Uterus (tissue), 4 donors: ENCODE results near the gene ZNF219. TPM values are rescaled to one million over a fixed set of nuclear protein-coding genes. Genes with fewer than 3 reads are reported as not detected.
"Not testable (repeated sequence)": the region's sequence is repeated elsewhere in the genome, so short reads cannot be mapped to it uniquely, and the experiment has no call there.

Experiments used
- DNase-seq, 2 donors: peaks; one replicate each; pipeline ENCODE4 v3.0.0-alpha.2; 2019 to 2020
- H3K27ac ChIP-seq, 2 donors: fragments of 200-600 bp; sonication (generic); 1 replicate in 1 of 2; 2 replicates in 1 of 2; pipeline ENCODE4 v1.5.1; 2016 to 2018
- H3K27me3 ChIP-seq, 2 donors: fragments of 200-600 bp; sonication (generic); one replicate each; pipeline ENCODE4 v1.5.1; 2018 to 2019; ENCODE audit warnings: control low read depth in 1 of 2
- H3K36me3 ChIP-seq, 2 donors: fragments of 200-600 bp; sonication (generic); one replicate each; pipeline ENCODE4 v1.5.1; 2019; ENCODE audit warnings: control low read depth in 1 of 2
- H3K4me1 ChIP-seq, 2 donors: fragments of 200-600 bp; sonication (generic); one replicate each; pipeline ENCODE4 v1.5.1; 2018 to 2019; ENCODE audit warnings: control low read depth in 1 of 2
- H3K4me3 ChIP-seq, 2 donors: fragments of 200-600 bp; sonication (generic); 1 replicate in 1 of 2; 2 replicates in 1 of 2; pipeline ENCODE4 v1.5.1; 2018 to 2019; ENCODE audit warnings: mild to moderate bottlenecking in 1 of 2
- H3K9me3 ChIP-seq, 2 donors: fragments of 200-600 bp; sonication (generic); one replicate each; pipeline ENCODE4 v1.5.1; 2019; ENCODE audit warnings: control low read depth in 1 of 2
- CTCF ChIP-seq, 4 experiments: fragments of 200-600 bp in 2 of 4; fragments of 450-650 bp in 2 of 4; sonication (generic) in 2 of 4; IDR thresholded peaks; one replicate each; pipeline ENCODE4 v1.5.1; 2016 to 2019; ENCODE audit warnings: antibody characterized with exemption in 4 of 4, mild to moderate bottlenecking in 2 of 4, moderate library complexity in 1 of 4
- POLR2A ChIP-seq, 2 donors: fragments of 450-650 bp; IDR thresholded peaks; one replicate each; pipeline ENCODE4 v1.6.1; 2016; ENCODE audit warnings: antibody characterized with exemption in 2 of 2, mild to moderate bottlenecking in 1 of 2, moderate library complexity in 1 of 2
- intact Hi-C: fragments of 100-400 bp; cut with DNase I; formaldehyde crosslinking; loops from one replicate; pipeline ENCODE4 v1.15.1; 2023; ENCODE audit warnings: low total_unique reads
- total RNA-seq, 4 donors: library from RNA; depleted of rRNA in 3 of 4; stranded (reverse); fragments of >200 nt in 3 of 4; gene quantifications; one replicate each; pipeline versions ENCODE4 v1.1.0 to v1.2.4, GENCODE V29; 2014 to 2023
- donor health status: DM: yes; HTN: yes; CAD: no.

Gene ZNF219
- total RNA-seq, 4 donors from 2014 or later = 7.4 to 56.8 (median 15.9) TPM

- Histone ChIP-seq H3K9me3 (no peaks in the 10 kb centered on the region), H3K27ac (no peak overlapping the region), H3K36me3 (no peaks in the 10 kb centered on the region), H3K27me3 (no peaks in the 10 kb centered on the region), H3K4me3 (no peak overlapping the region), H3K4me1 (no peaks in the 10 kb centered on the region)
- DNase-seq = no peak
- TF ChIP-seq POLR2A (IDR thresholded peaks at IDR 0.05) = no peak
- TF ChIP-seq CTCF (IDR thresholded peaks at IDR 0.05) = no peak
- intact Hi-C loops = no loop called here
Observed at GRCh38 chr14:21047378-21047781, 51.1 kb downstream of the ZNF219 start.

- Histone ChIP-seq H3K36me3 (no peaks in the 10 kb centered on the region), H3K27me3 (no peaks in the 10 kb centered on the region), H3K27ac (no peak overlapping the region), H3K4me1 (no peaks in the 10 kb centered on the region), H3K9me3 (no peaks in the 10 kb centered on the region), H3K4me3 (no peak overlapping the region)
- no peak for TF ChIP-seq CTCF (IDR thresholded peaks at IDR 0.05)
- TF ChIP-seq POLR2A (IDR thresholded peaks at IDR 0.05) = no peak
- DNase-seq = no peak
- intact Hi-C loops = loop anchor here (2.0 kb wide), 1 partner anchor 31 kb away; no protein-coding TSS in a partner anchor
Observed at GRCh38 chr14:21043974-21044618, 54.4 kb downstream of the ZNF219 start.

DNA sequence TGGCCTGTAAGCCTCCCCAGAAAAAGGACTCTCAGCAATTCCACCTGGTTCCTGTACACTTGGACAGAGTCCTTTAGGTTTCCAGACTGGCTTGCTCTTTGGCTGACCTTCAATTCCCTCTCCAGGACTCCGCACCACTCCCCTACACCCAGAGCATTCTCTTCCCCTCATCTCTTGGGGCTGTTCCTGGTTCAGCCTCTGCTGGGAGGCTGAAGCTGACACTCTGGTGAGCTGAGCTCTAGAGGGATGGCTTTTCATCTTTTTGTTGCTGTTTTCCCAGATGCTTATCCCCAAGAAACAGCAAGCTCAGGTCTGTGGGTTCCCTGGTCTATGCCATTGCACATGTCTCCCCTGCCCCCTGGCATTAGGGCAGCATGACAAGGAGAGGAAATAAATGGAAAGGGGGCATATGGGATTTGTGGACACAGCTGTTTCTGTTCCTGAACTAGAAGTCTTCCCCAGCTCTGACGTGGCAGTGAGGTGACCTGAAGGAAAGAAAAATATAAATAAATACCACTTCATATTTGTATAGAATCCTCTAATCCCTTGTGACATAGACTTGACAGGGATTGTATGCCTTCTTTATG lies 55.0 kb downstream of the ZNF219 start:
- no peaks in the 10 kb centered on the region for H3K36me3 ChIP-seq
- TF ChIP-seq CTCF (IDR thresholded peaks at IDR 0.05) (no peak), POLR2A (IDR thresholded peaks at IDR 0.05) (no peak)
- no peak for DNase-seq
- H3K9me3 ChIP-seq = no peaks in the 10 kb centered on the region
- H3K4me1 ChIP-seq = no peaks in the 10 kb centered on the region
- H3K27me3 ChIP-seq = no peaks in the 10 kb centered on the region
- H3K27ac ChIP-seq = no peak overlapping the region
- intact Hi-C loops = loop anchor here (2.0 kb wide), 1 partner anchor 31 kb away; no protein-coding TSS in a partner anchor
- H3K4me3 ChIP-seq = no peak overlapping the region

GRCh38 chr14:21042918-21043317 lies 55.5 kb downstream of the ZNF219 start:
- Histone ChIP-seq H3K27me3 (no peaks in the 10 kb centered on the region), H3K27ac (no peak overlapping the region), H3K36me3 (no peaks in the 10 kb centered on the region), H3K9me3 (no peaks in the 10 kb centered on the region), H3K4me3 (no peak overlapping the region), H3K4me1 (peaks cover 0 to 1% of the 10 kb centered on the region in 2 donors)
- no peak for DNase-seq
- TF ChIP-seq POLR2A (IDR thresholded peaks at IDR 0.05) (no peak), CTCF (IDR thresholded peaks at IDR 0.05) (no peak)
- intact Hi-C loops = loop anchor here (2.0 kb wide), 1 partner anchor 30 kb away; no protein-coding TSS in a partner anchor

GRCh38 chr14:21041676-21042433 lies 56.6 kb downstream of the ZNF219 start, which contains the start of gene RNASE7:
Gene RNASE7 (plus strand): TSS chr14:21042362. CDS start chr14:21042993, 631 bp downstream.
- H3K4me3 ChIP-seq = no peak within 1 kb of the TSS

GRCh38 chr14:21040941-21041340 lies 57.5 kb downstream of the ZNF219 start:
- H3K9me3 ChIP-seq, H3K36me3 ChIP-seq, H3K4me1 ChIP-seq, intact Hi-C loops, H3K27me3 ChIP-seq, H3K4me3 ChIP-seq, DNase-seq, H3K27ac ChIP-seq: not testable (repeated sequence)

More at GRCh38 chr14:21041676-21042433, 56.6 kb downstream of the ZNF219 start, which contains the start of gene RNASE7:
- intact Hi-C loops = loop anchor here (2.0 kb wide), 1 partner anchor 29 kb away; no protein-coding TSS in a partner anchor
- Histone ChIP-seq H3K27me3 (no peaks in the 10 kb centered on the region), H3K9me3 (no peaks in the 10 kb centered on the region), H3K4me1 (peaks cover 0 to 4% of the 10 kb centered on the region in 2 donors), H3K27ac (no peak within 1 kb of the TSS), H3K36me3 (no peaks in the 10 kb centered on the region)
- no peak for DNase-seq
- TF ChIP-seq CTCF (IDR thresholded peaks at IDR 0.05) (no peak), POLR2A (IDR thresholded peaks at IDR 0.05) (no peak)
